GM18870 (cell line): ENCODE data around the gene WDR77.

Source experiments
- ATAC-seq: cut with Tn5 transposase; IDR thresholded peaks from one replicate; pipeline ENCODE4 v1.9.1; 2021; ENCODE audit warnings: moderate library complexity; ENCODE audit not compliant: unreplicated experiment

The WDR77 gene

DNA sequence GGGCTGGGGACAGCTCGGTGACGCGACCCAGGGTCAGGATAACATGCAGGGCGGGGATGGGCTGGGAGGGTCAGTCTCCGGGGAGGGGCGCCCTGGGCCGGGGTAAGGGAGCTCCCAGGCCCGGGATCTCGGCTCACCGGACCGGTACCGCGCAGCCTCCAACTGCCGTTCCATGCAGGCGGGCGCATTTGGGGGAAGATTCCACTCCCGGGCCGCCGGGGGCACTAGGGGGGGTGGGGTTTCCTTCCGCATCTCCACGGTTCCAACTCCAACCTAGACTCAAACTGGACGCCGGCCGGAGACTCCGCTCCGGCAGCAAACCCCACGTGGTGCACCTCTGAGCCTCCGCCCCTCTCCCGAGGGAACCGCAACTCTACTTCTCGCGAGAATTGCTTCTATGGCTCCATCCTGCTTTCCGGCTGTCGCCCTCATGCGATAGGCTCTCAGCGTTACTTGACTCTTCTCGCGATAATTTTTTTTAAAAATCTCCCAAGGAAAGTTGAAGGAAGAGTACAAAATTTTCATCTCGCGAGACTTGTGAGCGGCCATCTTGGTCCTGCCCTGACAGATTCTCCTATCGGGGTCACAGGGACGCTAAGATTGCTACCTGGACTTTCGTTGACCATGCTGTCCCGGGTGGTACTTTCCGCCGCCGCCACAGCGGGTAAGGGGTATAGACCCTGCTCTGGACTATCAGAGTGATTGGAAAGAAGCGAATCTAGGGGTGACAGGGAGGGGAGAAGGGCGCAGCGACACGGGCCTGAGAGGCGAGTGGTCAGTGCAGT, at the start of gene WDR77, which contains the start of gene ATP5PB:
TSS of gene WDR77 (minus strand) at position 339 of the 785 bp plus-strand sequence. CDS start at position 252, 87 bp downstream.
TSS of gene ATP5PB (plus strand) at position 547 of the 785 bp plus-strand sequence. CDS start at position 625, 78 bp downstream.
- ATAC-seq, result peak; percentile 91

- no peak for ATAC-seq
Measured at GRCh38 chr1:111497592-111497991, 48.5 kb upstream of the WDR77 start.

DNA sequence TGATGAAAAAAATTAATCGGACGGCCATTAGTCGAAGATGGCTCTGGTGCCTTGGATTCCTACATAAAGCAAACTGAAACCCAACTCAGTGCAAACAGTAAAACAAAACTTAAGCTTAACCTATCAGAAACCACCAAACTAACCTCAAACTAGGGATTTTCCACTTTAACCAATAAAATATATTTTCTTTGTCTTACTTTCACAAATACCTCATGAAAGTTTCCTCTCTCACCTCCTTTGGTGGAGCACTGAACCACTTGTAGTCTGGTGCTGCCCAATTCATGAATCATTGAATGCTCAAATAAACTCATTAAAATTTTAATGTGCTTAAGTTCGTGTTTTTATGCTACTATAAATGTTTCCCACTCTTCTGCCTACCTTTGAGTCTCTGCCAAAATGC, 47.3 kb upstream of the WDR77 start:
- ATAC-seq, result no peak

DNA sequence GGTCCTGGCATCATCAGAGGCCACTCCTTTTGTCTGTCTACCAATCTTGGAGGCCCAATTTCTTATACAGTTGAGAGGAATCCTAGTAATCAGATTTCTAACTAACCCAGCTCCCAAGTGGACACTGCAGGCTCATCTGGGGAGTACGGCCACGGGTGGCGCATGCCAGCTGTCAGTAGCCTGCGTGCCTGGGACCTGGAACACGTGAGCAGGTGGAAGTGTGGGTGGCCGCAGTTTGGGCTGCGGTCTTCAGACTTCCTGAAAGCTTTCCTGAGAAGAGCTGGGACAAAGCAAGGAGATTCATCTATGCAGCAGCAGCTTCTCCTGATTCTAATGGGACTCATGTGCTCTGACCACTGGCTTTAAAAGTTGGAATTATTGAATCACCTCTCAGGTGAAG, 42.0 kb upstream of the WDR77 start:
- no peak for ATAC-seq

DNA sequence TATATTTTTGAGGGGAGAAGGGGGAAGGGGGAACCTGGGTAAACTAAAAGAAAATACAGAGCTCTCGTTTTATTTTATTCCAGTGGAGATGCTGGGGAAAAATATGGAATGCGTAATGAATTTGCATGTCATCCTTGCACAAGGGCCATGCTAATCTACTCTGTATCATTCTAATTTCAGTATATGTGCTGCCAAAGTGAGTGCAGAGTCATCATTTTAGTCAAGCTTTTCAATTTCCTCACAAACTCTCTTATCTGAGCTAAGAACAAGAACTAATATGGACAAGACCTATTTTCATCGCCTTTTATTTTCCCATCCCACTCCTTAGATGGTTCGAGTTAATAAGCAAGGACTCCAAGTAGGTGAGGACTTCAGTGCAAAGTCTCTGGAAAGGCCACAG, 41.2 kb upstream of the WDR77 start:
- no peak for ATAC-seq

DNA sequence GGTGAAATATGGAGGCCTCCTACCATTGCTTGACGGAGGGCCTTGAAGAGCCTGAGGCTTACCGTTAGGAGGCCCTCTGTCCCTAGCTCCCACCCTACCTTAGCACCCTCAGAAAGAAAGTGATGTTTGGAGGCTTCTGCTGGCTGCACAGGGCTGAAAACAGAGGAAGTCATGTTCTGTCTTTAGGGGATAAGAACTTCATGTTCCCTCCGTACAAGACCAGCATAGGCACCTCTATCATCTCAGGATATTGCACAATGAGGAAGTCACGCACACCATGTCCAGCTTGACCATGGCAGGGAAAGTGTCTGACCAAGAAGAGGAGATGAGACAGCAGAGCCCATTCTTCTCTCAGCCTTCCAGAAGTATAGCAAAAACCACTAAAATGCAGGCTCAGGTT, 40.5 kb upstream of the WDR77 start:
- no peak for ATAC-seq

DNA sequence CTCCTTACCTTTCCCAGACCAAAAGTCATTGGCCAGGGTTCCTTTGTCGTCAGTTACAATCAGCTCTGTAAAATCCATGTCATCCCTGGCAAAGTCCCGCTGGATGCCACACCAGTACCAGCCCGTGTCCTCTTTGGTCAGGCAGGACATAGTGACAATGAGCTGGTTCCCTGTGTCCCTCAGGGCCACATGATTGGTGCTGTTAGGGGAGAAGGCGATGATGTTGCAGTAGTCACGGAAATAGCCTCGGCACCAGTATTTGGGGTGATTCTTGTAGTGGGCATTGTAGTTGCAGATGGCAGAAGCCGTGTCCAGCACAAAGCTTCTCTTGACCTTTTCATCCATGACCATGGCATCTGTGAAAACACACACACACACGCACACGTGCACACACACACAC, 39.6 kb upstream of the WDR77 start:
- ATAC-seq, result no peak

DNA sequence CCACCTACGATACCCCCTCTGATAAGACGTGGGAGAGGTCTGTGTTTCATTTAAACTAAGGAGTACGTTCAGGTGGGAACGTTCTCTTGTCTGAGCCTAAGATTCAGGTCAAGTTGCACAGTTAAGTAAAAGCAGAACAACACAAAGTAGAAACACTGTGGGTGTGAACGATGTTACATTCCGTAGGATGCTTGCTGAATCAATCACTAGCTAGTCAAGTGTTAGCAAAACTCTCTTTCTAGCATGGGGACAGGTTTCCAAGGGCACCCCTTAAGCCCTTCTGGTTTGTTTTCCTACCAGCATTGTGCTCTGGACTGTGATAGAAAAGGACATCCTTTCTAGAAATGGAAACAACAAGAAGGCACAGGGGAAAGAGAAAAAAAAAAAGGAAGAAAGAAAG, 38.1 kb upstream of the WDR77 start:
- no peak for ATAC-seq

- ATAC-seq, result no peak
Measured at GRCh38 chr1:111486431-111486830, 37.4 kb upstream of the WDR77 start.

DNA sequence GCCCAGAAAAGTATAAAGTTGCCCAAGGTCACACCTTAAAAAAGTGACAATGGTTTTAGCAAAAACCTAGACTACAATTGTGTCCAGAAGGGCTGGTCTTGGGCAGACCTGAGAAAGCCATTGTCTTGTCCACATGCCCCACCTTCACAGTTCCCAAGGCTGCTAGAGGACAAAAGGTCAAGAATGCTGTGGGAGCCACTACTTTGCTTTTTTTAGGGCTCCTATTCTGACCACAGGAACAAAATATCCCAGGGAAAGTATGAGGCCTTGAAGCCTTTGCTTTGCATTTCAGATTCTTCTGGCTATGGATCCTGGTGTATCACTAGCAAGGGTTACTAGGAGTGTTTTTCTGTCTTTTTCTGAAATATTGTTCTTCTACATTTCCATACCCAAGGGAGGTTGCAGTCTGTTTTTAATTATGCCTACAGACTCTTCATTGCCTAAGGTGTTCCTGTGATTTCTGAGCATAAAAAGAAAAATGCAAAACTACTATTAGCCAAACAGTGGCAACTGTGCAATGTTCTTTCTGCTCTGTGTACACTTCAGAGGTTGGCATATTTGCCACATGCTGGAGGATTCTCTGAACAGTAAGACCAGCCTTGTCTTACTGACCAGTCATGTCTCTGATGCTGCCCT, 35.5 kb upstream of the WDR77 start:
- no peak for ATAC-seq

DNA sequence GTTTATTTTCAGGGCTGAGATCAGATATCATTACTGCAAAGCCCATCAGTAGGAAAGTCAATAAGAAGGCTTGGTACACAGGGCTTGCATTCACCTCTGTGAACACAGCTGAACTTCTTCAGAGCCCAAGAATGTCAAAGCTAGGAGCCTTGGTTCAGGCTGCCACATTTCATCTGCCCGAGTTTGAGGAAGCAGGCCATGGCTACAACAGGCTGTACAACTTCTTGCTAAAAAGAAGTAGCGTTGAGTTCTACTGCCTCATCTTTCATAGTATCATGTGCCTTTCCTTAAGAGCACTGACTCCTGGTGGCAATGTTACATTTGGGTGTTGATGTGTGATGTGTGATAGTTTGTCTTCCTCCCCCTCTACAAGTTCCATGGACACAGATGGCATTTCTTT, 34.8 kb upstream of the WDR77 start:
- no peak for ATAC-seq

DNA sequence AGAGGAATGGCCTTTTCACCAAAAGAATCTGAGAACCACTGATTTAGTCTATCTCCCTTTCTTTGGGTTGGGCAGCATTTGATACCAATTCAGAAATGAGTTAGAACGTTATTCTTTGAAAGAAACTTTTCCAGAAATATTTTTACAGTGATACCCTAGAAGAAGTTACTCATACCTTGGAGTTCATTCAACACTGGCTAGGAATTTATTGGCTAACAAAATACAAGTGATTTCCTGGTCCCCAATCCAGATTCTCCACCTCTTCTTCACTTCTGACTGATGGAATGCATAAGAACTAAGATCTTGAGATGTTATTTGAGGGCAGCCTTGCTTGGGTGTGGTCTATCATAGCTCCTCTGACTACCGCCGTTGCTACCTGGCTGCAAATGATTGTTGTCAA, 34.1 kb upstream of the WDR77 start:
- no peak for ATAC-seq

- no peak for ATAC-seq
Measured at GRCh38 chr1:111481387-111482221, 32.5 kb upstream of the WDR77 start.

DNA sequence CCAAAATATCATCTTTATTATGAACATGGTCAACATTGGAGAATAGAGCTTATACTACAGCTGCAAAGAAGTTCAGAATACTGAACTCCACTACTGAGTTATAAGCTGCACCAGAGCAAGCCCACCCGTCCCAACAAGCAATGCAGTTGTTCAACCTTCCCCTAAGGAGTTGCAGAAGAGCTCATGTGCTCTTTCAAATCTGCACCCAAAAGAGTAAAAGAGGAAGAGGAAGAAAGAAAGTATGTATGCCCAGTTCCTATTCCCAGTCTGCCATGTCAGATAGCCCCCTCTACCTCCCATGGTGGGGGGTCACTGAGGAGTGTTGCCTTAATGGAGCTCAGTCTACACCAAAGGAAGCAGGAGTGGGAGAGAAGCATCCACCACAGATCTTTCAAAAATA, 31.6 kb upstream of the WDR77 start:
- ATAC-seq, result no peak

DNA sequence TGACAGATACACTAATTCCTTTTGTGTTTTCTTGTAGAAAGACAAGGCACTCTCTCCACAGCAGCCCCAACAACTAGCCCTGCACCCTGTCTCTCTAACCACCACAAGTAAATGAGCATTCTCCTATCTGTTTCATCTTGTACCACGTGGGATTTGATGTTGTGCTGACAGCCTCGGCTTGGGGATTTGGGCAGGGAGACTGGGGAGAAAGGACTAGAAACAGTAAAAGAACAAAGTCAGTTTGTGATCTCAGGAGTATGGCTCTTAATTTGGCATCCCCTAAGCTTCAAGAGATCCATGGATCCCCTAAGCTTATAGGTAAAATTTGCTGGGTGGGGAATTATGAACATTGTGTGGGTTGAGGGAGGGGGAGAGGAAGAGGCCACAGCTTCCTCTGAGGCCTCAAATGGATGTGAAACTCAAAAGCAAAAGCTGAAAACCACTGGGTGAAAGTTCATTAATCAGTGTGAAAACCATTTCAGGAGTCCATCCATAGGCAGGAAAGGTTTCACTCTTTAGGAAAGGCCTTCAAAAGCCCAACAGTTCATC, 27.8 kb upstream of the WDR77 start:
- ATAC-seq, result no peak

DNA sequence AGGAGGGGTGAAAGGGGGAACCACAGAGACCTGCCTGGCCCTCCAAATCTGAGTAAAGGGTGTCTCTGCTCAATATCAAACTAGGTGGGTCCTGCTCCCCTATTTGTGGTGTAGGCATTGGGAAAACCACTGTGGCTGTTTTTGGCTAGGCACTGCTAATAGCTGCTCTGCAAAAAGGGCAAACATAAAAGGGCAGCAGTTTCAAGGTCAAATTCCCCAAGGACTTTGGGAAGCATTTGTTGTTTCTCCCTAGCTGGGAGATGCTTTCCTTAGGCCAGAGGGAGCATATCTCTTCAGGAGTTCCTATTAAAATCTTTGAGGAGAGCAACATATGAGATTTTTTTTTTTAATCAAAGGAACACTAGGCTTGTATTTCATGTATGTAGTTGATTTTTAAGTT, 27.2 kb upstream of the WDR77 start:
- ATAC-seq, result no peak

DNA sequence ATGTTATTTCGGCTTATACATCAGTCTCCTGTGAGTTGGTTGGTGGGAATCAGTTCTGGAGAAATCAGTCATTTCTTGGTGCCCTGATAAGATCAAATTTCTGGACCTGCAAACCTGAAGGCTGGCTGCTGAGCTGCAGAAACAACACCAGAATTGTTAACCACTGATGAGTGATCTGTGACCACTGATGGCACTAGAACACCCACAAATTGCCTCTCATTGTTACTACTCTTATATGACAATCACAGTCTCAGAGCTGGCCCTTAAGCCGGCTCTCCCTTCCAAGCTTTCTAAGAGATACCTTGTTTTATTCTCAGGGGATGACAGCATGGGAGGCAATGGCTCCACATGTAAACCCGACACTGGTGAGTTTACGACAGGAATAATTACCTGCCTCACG, 26.6 kb upstream of the WDR77 start:
- no peak for ATAC-seq

DNA sequence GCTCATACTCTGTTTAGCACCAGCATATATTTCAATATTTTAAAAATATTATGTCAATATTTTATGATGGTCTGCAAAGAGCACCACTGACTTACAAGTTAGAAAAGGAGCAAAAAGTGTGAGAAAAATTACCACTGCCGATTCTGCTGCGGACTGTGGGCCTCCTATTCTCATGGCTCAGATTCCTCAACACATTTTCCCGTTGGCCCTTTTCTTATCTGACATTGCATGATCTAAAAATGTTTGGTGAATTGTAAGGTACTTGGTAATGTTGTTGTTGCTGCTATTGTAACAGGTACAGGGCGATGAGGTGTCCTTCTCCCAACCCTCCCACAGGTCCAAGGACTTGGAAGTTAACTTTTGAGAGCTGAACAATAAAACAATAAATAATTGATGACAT, 25.5 kb upstream of the WDR77 start:
- ATAC-seq, result no peak

DNA sequence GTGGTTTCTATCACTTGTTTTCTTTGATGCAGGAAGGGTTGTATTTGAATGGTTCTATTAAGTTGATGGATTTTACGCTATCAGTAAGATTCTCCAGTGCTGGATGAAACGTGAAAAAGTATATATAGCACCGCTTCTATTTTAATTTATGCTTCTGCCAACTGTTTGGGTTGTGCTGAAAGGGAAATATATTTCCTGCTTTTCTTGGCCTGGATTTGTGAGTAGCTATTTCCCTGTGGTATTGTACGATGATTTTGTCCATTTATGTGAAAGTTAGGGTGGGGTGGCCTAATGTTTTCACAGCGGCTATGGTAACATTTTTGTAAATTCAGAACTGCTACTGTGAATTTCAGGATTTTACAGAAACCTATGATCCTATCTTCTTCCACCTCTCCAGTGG, 25.1 kb upstream of the WDR77 start:
- ATAC-seq, result no peak

DNA sequence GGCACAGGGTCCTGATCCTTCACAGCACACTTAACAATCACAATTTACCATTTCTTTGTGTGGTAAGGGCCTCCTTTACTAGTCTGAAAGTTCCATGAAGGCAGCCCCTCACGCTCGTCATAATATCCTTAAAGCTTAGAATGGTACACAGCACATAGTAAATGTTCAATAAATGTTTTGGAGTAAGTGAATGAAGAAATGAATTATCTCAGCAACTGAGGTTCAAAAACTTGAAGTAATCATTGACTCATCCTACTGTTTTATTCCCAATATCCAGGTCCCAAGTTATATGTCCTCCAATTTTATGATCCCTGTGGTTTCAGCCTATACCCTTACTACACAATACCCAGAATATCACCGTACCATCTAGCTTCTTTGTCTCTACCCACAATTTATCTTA, 22.5 kb upstream of the WDR77 start:
- no peak for ATAC-seq

GRCh38 chr1:111471012-111471411, 22.0 kb upstream of the WDR77 start:
- no peak for ATAC-seq
